GM12801 (cell line): Measurements from ENCODE around the gene EGLN1.

Experiments used
- TF ChIP-seq, protein P1 (sequence below): IDR thresholded peaks from one replicate; pipeline ENCODE4 v1.5.1; 2011; ENCODE audit warnings: control low read depth; ENCODE audit not compliant: insufficient read length; ENCODE audit errors: extremely low read depth

EGLN1 gene

DNA sequence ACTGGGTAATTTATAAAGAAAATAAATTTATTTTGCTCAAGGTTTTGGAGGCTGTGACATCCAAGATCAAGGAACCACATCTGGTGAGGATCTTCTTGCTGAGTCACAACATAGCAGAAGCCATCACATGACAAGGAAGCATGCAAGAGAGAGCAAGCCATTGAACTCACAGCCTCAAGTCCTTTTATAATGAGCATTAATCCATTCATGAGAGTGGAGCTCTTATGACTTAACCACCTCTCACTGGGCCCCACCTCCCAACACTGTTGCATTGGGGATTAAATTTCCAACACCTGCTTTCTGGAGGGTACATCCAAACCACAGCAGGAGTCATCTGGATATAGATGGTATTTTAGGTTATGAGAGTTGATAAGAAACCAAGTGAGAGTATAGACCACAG lies 20.6 kb upstream of the EGLN1 start:
- TF ChIP-seq, protein P1, sequence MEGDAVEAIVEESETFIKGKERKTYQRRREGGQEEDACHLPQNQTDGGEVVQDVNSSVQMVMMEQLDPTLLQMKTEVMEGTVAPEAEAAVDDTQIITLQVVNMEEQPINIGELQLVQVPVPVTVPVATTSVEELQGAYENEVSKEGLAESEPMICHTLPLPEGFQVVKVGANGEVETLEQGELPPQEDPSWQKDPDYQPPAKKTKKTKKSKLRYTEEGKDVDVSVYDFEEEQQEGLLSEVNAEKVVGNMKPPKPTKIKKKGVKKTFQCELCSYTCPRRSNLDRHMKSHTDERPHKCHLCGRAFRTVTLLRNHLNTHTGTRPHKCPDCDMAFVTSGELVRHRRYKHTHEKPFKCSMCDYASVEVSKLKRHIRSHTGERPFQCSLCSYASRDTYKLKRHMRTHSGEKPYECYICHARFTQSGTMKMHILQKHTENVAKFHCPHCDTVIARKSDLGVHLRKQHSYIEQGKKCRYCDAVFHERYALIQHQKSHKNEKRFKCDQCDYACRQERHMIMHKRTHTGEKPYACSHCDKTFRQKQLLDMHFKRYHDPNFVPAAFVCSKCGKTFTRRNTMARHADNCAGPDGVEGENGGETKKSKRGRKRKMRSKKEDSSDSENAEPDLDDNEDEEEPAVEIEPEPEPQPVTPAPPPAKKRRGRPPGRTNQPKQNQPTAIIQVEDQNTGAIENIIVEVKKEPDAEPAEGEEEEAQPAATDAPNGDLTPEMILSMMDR: no peak

- TF ChIP-seq, protein P1: no peak
Observed at GRCh38 chr1:231432996-231433395, 10.9 kb upstream of the EGLN1 start.

DNA sequence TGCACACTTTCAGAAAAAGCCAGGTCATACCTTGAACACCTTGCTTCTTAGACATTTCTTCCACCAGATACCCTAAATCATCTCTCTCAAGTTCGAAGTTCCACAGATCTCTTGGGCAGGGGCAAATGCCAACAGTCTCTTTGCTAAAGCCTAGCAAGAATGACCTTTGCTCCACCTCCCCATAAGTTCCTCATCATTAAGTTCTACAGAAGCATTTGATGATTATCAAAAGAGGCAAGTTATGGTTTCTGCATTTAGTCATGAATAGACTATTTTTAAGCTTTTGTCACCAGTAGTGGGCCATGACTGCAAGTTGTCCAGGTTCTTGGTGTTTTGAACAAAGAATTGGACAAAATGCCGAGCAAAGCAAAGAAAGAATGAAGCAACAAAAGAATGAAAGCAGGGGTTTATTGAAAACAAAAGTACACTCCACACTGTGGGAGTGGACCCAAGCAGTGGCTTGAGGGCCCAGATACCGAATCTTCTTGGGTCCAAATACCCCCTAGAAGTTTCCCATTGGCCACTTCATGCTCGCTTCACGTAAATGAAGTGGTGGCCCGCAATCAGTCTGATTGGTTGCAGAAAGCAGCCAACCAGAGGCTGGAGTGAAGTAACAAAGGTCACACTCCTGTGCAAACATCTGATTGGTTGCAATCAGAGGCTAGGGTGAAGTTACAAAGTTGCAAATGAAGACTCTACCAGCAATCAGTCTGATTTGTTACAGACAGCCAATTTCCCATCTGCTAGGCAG lies 9.8 kb upstream of the EGLN1 start:
- TF ChIP-seq, protein P1: no peak

- TF ChIP-seq, protein P1: no peak
Observed at GRCh38 chr1:231428377-231428776, 6.3 kb upstream of the EGLN1 start.

DNA sequence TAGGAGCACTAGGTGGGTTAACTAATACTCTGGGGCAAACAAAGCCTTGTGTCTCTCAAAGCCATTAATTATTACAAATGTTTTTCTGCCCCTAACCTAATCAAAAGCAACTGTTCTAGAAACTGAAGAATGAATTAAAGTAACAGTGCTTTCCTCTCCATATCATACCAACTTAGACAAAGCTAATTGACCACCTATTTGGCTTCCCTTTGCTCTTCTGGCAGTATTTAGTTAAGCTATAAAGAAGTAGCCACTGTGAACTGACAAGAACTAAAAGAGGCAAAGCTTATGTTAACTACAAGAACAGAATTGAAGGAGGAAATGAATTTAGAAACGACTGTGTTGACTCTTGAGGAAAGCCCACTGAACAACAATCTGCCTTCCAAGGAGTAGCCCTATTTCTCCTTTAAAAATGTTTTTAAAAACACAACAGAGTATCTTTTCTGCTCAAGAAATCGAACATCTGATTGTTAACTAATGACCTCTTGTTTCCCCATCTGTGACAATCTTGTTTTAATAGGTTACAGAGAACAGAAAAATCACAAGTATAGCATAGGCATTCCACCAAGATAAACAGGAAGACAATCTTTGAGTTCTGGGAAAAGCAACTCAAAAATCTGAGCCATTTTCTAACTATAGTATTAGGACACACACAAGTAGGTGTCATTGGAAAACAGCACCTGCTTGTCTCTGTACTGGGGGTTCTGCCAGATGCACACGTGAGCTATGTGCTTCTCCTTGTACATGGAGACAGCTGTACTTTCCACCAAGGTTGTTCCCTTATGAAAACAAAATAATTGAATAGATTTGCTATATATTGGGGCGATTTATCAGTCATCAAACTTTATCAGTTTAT lies 3.1 kb upstream of the EGLN1 start:
- TF ChIP-seq, protein P1: no peak

DNA sequence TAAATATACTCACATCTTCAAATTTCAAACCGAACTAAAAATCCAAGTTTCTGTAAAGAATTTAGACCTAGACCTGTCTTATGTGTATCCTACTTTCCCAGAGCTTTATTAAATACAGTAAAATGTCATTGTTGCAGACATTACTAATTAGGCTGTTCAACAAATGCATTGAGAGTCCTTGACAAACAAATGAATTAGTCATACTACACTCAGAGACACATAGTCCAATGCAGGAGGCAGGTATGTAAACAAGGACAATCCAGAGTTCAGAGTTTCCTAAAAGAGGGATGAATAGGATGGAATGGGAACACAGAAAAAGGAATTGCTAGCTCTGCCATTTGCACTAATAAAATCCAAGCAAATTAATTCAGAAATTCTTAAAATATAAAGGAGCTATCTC lies 1.6 kb upstream of the EGLN1 start:
- TF ChIP-seq, protein P1: no peak

GRCh38 chr1:231422798-231423309 lies 767 bp upstream of the EGLN1 start:
- TF ChIP-seq, protein P1: no peak
